Osteoblast (primary cell): ENCODE results near the gene PTTG2. TPM values are rescaled to one million over a fixed set of nuclear protein-coding genes. Genes with fewer than 3 reads are reported as not detected.

Experiments used
- DNase-seq: peaks from one replicate; pipeline ENCODE4 v3.0.0; 2011; ENCODE audit warnings: low spot score, mixed read lengths; ENCODE audit not compliant: insufficient read length; ENCODE audit errors: missing footprints
- H2AFZ ChIP-seq: 2 replicates; pipeline ENCODE4 v1.6.0; 2011; ENCODE audit warnings: mild to moderate bottlenecking, low read length
- H3K27ac ChIP-seq: 2 replicates; pipeline ENCODE4 v1.5.1; 2011; ENCODE audit warnings: mild to moderate bottlenecking, low read depth, low read length, moderate library complexity
- H3K27me3 ChIP-seq: 2 replicates; pipeline ENCODE4 v1.6.0; 2012; ENCODE audit warnings: mild to moderate bottlenecking, control low read depth, inconsistent platforms, low read length, moderate library complexity; ENCODE audit not compliant: insufficient read depth
- H3K36me3 ChIP-seq: 2 replicates; pipeline ENCODE4 v1.5.1; 2011; ENCODE audit warnings: mild to moderate bottlenecking, low read length, control low read depth, moderate library complexity; ENCODE audit not compliant: insufficient read depth
- H3K4me1 ChIP-seq: 2 replicates; pipeline ENCODE4 v1.5.1; 2011; ENCODE audit warnings: mild to moderate bottlenecking, low read length, control low read depth, moderate library complexity; ENCODE audit not compliant: insufficient read depth
- H3K4me2 ChIP-seq: 2 replicates; pipeline ENCODE4 v1.6.0; 2011; ENCODE audit warnings: mild to moderate bottlenecking, low read length; ENCODE audit not compliant: insufficient read depth
- H3K4me3 ChIP-seq: fragments of 200-600 bp; sonication (generic); 3 replicates; pipeline ENCODE4 v1.5.1; 2012; ENCODE audit warnings: mild to moderate bottlenecking, low read length, inconsistent platforms; ENCODE audit not compliant: insufficient read depth
- H3K79me2 ChIP-seq: 2 replicates; pipeline ENCODE4 v1.6.0; 2012; ENCODE audit warnings: mild to moderate bottlenecking, low read length, control low read depth, inconsistent platforms; ENCODE audit not compliant: insufficient read depth
- H3K9me3 ChIP-seq: 2 replicates; pipeline ENCODE4 v1.5.1; 2011; ENCODE audit warnings: low read depth, low read length, control low read depth
- H4K20me1 ChIP-seq: 2 replicates; pipeline ENCODE4 v1.6.0; 2012; ENCODE audit warnings: mild to moderate bottlenecking, low read length, control low read depth; ENCODE audit not compliant: insufficient read depth
- total RNA-seq: library from RNA; depleted of rRNA; stranded (reverse); fragments of >200 nt; gene quantifications from 2 replicates; pipeline ENCODE4 v1.2.3, GENCODE V29; 2012
- TF ChIP-seq, protein P1 (sequence below): IDR thresholded peaks from 2 replicates; pipeline ENCODE4 v1.5.1; 2011; ENCODE audit warnings: mild to moderate bottlenecking, low read depth, low read length, moderate library complexity; ENCODE audit errors: extremely low read depth

Gene PTTG2
- total RNA-seq: not detected in 2 replicates

DNA sequence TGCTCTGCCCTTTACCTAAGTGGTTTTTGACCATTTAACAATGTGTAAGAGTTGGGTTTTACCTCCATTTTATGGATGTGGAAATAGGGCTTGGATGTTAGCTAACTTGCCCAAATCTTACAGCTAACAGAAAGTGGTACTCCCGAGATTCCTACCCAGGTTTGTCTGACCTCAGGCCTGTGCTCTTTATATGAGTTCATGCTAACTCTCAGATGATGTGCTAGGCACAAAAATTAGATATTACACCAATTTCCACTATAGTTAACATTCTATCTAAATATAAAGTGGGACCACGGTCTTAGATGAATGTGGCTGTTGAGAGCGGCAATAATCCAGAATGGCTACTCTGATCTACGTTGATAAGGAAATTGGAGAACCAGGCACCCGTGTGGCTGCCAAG is at the start of gene PTTG2:
Gene PTTG2 (plus strand): TSS at position 301 of the 400 bp plus-strand sequence. CDS start 37 bp downstream, at position 338.
- H4K20me1 ChIP-seq: no peaks in the 10 kb centered on the region
- H3K4me1 ChIP-seq: no peaks in the 10 kb centered on the region
- H3K4me2 ChIP-seq: no peak within 1 kb of the TSS
- no peak within 1 kb of the TSS for H3K27ac ChIP-seq
- no peaks in the 10 kb centered on the region for H3K9me3 ChIP-seq
- no peak for DNase-seq
- H3K79me2 ChIP-seq: no peaks in the 10 kb centered on the region
- no peak within 1 kb of the TSS for H2AFZ ChIP-seq
- H3K4me3 ChIP-seq: no peak within 1 kb of the TSS
- no peaks in the 10 kb centered on the region for H3K27me3 ChIP-seq
- no peaks in the 10 kb centered on the region for H3K36me3 ChIP-seq
- TF ChIP-seq, protein P1, sequence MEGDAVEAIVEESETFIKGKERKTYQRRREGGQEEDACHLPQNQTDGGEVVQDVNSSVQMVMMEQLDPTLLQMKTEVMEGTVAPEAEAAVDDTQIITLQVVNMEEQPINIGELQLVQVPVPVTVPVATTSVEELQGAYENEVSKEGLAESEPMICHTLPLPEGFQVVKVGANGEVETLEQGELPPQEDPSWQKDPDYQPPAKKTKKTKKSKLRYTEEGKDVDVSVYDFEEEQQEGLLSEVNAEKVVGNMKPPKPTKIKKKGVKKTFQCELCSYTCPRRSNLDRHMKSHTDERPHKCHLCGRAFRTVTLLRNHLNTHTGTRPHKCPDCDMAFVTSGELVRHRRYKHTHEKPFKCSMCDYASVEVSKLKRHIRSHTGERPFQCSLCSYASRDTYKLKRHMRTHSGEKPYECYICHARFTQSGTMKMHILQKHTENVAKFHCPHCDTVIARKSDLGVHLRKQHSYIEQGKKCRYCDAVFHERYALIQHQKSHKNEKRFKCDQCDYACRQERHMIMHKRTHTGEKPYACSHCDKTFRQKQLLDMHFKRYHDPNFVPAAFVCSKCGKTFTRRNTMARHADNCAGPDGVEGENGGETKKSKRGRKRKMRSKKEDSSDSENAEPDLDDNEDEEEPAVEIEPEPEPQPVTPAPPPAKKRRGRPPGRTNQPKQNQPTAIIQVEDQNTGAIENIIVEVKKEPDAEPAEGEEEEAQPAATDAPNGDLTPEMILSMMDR: no peak

DNA sequence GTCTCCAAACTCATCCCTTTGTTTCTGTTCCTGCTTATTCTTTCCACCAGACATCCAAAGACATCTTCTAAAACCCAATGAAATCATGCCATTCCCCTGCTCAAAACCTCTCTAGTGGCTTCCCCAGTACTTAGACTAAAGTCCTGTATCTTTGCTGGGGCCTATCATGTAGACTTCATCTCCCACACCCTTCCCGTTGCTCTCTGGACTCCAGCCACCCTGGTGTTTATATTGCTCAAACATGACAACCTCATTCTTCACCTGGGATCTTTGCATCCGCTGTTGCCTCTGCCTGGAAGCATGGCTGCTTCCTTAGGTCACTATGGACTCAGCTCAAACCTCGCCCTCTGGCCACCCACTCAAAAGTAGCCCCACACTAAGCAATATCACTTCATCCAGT is 45.7 kb upstream of the PTTG2 start:
- no peak overlapping the region for H2AFZ ChIP-seq
- H3K4me2 ChIP-seq: no peak overlapping the region
- no peak overlapping the region for H3K4me3 ChIP-seq
- H3K27me3 ChIP-seq: no peaks in the 10 kb centered on the region
- no peaks in the 10 kb centered on the region for H4K20me1 ChIP-seq
- DNase-seq: no peak
- TF ChIP-seq, protein P1: no peak
- H3K79me2 ChIP-seq: no peaks in the 10 kb centered on the region
- no peaks in the 10 kb centered on the region for H3K4me1 ChIP-seq
- no peaks in the 10 kb centered on the region for H3K36me3 ChIP-seq
- H3K27ac ChIP-seq: no peak overlapping the region
- H3K9me3 ChIP-seq: no peaks in the 10 kb centered on the region

DNA sequence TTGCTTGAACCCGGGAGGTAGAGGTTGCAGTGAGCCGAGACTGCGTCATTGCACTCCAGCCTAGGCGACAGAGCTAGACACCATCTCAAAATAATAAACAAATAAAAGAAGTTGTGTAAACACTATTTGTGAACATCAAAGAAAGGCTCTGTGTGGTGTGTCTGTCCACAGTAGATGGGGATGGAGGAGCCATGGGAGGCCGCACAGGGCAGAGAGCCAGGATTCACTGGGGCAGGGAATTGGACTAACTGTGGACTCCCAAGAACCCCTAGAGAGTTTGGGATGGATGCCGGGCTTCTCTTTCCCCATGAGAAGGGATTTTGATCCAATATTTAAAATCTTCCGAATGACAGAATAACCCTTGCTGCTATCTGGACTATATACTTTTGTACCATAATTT is 42.8 kb upstream of the PTTG2 start:
- Histone ChIP-seq H3K79me2 (no peaks in the 10 kb centered on the region), H3K36me3 (no peaks in the 10 kb centered on the region), H4K20me1 (no peaks in the 10 kb centered on the region), H3K27me3 (no peaks in the 10 kb centered on the region), H3K9me3 (no peaks in the 10 kb centered on the region), H3K4me3 (no peak overlapping the region), H3K4me1 (no peaks in the 10 kb centered on the region), H3K4me2 (no peak overlapping the region), H2AFZ (no peak overlapping the region), H3K27ac (no peak overlapping the region)
- DNase-seq: no peak
- TF ChIP-seq, protein P1: no peak

DNA sequence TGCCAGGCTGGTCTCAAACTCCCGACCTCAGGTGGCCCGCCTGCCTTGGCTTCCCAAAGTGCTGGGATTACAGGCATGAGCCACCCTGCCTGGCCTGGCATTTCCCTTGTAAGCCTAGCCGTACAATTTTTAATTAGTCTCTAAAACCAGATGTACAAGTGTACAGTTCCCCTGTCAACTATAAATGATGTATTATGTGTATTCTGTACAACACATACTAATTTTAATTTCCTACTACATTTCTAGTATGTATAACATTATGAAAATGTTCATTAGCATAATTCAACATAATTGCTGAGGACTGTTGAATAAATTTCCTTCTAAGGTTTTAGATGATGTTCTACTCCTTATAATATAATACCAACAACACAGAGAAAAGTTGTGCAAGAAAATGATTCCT is 41.5 kb upstream of the PTTG2 start:
- no peak for DNase-seq
- H3K4me1 ChIP-seq: no peaks in the 10 kb centered on the region
- H3K36me3 ChIP-seq: no peaks in the 10 kb centered on the region
- no peaks in the 10 kb centered on the region for H3K79me2 ChIP-seq
- no peak overlapping the region for H3K27ac ChIP-seq
- no peaks in the 10 kb centered on the region for H3K9me3 ChIP-seq
- no peak overlapping the region for H2AFZ ChIP-seq
- no peak overlapping the region for H3K4me2 ChIP-seq
- H4K20me1 ChIP-seq: no peaks in the 10 kb centered on the region
- TF ChIP-seq, protein P1: no peak
- no peak overlapping the region for H3K4me3 ChIP-seq
- no peaks in the 10 kb centered on the region for H3K27me3 ChIP-seq
